ENCODE data around the gene ZNF407. TPM values are rescaled to one million over a fixed set of nuclear protein-coding genes. Genes with fewer than 3 reads are reported as not detected.

Gene ZNF407
- total RNA-seq, 1 experiment from 2014 or later, result 15.9 TPM

GRCh38 chr18:74832381-74832780, 234.7 kb downstream of the ZNF407 start:
- no TSS peak for BruUV-seq (replicated peaks)
- ChIA-PET POLR2A (ENCODE audit: low non-redundant PET) (interaction anchor here (0.6 kb wide), 1 partner anchor 1225 kb away, joined by 4 read pairs; no protein-coding TSS in a partner anchor), CTCF (no interaction called here)
- no peak for TF ChIP-seq CTCF (conservative IDR thresholded peaks at IDR 0.05; ENCODE audit: low read depth, low read length)
- TF ChIP-seq EZH2 (IDR thresholded peaks at IDR 0.05; ENCODE audit: borderline replicate concordance, low read depth, low read length, poor library complexity, severe bottlenecking), result no peak
- DNase-seq (ENCODE audit: low spot score), result no peak
- intact Hi-C loops (cut with micrococcal nuclease; ENCODE audit: unreplicated experiment), result no loop called here
- H3K27ac ChIP-seq (ENCODE audit: low read depth, low read length, poor library complexity, severe bottlenecking), result no peak overlapping the region
- H3K9me3 ChIP-seq (ENCODE audit: low read depth, low read length, poor library complexity, severe bottlenecking), result no peaks in the 10 kb centered on the region
- no peaks in the 10 kb centered on the region for H3K36me3 ChIP-seq (ENCODE audit: insufficient read depth, low read length, poor library complexity, severe bottlenecking)
- no peaks in the 10 kb centered on the region for H3K4me1 ChIP-seq (ENCODE audit: insufficient read depth, low read length, poor library complexity, severe bottlenecking)
- H3K4me3 ChIP-seq (ENCODE audit: low read depth, low read length, poor library complexity, severe bottlenecking), result no peak overlapping the region
- no peaks in the 10 kb centered on the region for H3K27me3 ChIP-seq (replicated peaks; ENCODE audit: insufficient read depth, low read depth, low read length, poor library complexity)

DNA sequence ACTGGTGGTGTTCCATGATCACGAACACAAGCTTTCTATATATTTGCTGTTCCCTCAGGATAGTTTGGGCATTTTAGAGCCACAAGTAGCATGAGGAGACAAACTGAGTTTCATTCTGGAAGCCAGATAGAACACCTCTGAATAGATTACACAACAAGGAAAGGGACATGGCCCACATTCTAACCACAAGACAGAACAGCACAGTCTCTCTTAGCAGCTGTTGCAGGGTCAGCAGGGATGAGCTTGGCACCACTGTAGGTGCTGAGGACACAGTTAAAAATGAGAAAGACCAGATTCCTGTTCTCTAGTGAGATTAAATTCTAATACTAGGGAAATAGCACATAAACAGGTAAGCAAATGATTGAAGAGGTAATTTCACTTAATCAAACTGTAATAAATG, 235.3 kb downstream of the ZNF407 start:
- BruUV-seq (replicated peaks), result no TSS peak
- intact Hi-C loops (cut with micrococcal nuclease; ENCODE audit: unreplicated experiment), result no loop called here
- CTCF ChIA-PET, result no interaction called here

GRCh38 chr18:74834424-74835309, 237.0 kb downstream of the ZNF407 start:
- Histone ChIP-seq H3K27ac (ENCODE audit: low read depth, low read length, poor library complexity, severe bottlenecking) (no peak overlapping the region), H3K27me3 (replicated peaks; ENCODE audit: insufficient read depth, low read depth, low read length, poor library complexity) (no peaks in the 10 kb centered on the region), H3K36me3 (ENCODE audit: insufficient read depth, low read length, poor library complexity, severe bottlenecking) (no peaks in the 10 kb centered on the region), H3K9me3 (ENCODE audit: low read depth, low read length, poor library complexity, severe bottlenecking) (no peaks in the 10 kb centered on the region), H3K4me1 (ENCODE audit: insufficient read depth, low read length, poor library complexity, severe bottlenecking) (no peaks in the 10 kb centered on the region), H3K4me3 (ENCODE audit: low read depth, low read length, poor library complexity, severe bottlenecking) (no peak overlapping the region)
- POLR2A ChIA-PET (ENCODE audit: low non-redundant PET), result no interaction called here
- TF ChIP-seq CTCF (conservative IDR thresholded peaks at IDR 0.05; ENCODE audit: low read depth, low read length), result no peak
- no peak for TF ChIP-seq EZH2 (IDR thresholded peaks at IDR 0.05; ENCODE audit: borderline replicate concordance, low read depth, low read length, poor library complexity, severe bottlenecking)
- intact Hi-C loops (cut with micrococcal nuclease; ENCODE audit: unreplicated experiment), result no loop called here
- CTCF ChIA-PET, result no interaction called here
- DNase-seq (ENCODE audit: low spot score), result no peak
- no TSS peak for BruUV-seq (replicated peaks)

More for the DNA sequence above, 235.3 kb downstream of the ZNF407 start:
- H3K36me3 ChIP-seq (ENCODE audit: insufficient read depth, low read length, poor library complexity, severe bottlenecking), result no peaks in the 10 kb centered on the region
- no peaks in the 10 kb centered on the region for H3K9me3 ChIP-seq (ENCODE audit: low read depth, low read length, poor library complexity, severe bottlenecking)
- H3K4me1 ChIP-seq (ENCODE audit: insufficient read depth, low read length, poor library complexity, severe bottlenecking), result no peaks in the 10 kb centered on the region
- POLR2A ChIA-PET (ENCODE audit: low non-redundant PET), result no interaction called here
- H3K4me3 ChIP-seq (ENCODE audit: low read depth, low read length, poor library complexity, severe bottlenecking), result no peak overlapping the region
- TF ChIP-seq CTCF (conservative IDR thresholded peaks at IDR 0.05; ENCODE audit: low read depth, low read length) (no peak), EZH2 (IDR thresholded peaks at IDR 0.05; ENCODE audit: borderline replicate concordance, low read depth, low read length, poor library complexity, severe bottlenecking) (no peak)
- no peak overlapping the region for H3K27ac ChIP-seq (ENCODE audit: low read depth, low read length, poor library complexity, severe bottlenecking)
- DNase-seq (ENCODE audit: low spot score), result no peak
- H3K27me3 ChIP-seq (replicated peaks; ENCODE audit: insufficient read depth, low read depth, low read length, poor library complexity), result no peaks in the 10 kb centered on the region

Measured in A673 (cell line).